NB4 (cell line): ENCODE measurements around the gene TMEM232.
"Not testable (repeated sequence)": the region's sequence is repeated elsewhere in the genome, so short reads cannot be mapped to it uniquely, and the experiment has no call there.

Experiments used
- DNase-seq: peaks from one replicate; pipeline ENCODE4 v3.0.0; 2010; ENCODE audit warnings: low read depth
- H3K4me3 ChIP-seq: one replicate; pipeline ENCODE4 v1.5.1; 2011; ENCODE audit warnings: mild to moderate bottlenecking, low read depth, low read length, moderate library complexity
- CTCF ChIP-seq: IDR thresholded peaks from one replicate; pipeline ENCODE4 v1.5.1; 2012; ENCODE audit warnings: low read depth, low read length
- MAX ChIP-seq: IDR thresholded peaks from 2 replicates; pipeline ENCODE4 v1.6.1; 2011; ENCODE audit warnings: low read depth, low read length
- MYC ChIP-seq: IDR thresholded peaks from 2 replicates; pipeline ENCODE4 v1.6.1; 2011; ENCODE audit warnings: low read depth, low read length
- POLR2A ChIP-seq: IDR thresholded peaks from 2 replicates; pipeline ENCODE4 v1.6.1; 2011; ENCODE audit warnings: mild to moderate bottlenecking; ENCODE audit not compliant: insufficient read length; ENCODE audit errors: extremely low read depth

Gene TMEM232

GRCh38 chr5:110681109-110681508, 45.4 kb downstream of the TMEM232 start:
- no peak overlapping the region for H3K4me3 ChIP-seq
- TF ChIP-seq CTCF (no peak), POLR2A (no peak), MYC (no peak), MAX (no peak)
- DNase-seq: no peak

DNA sequence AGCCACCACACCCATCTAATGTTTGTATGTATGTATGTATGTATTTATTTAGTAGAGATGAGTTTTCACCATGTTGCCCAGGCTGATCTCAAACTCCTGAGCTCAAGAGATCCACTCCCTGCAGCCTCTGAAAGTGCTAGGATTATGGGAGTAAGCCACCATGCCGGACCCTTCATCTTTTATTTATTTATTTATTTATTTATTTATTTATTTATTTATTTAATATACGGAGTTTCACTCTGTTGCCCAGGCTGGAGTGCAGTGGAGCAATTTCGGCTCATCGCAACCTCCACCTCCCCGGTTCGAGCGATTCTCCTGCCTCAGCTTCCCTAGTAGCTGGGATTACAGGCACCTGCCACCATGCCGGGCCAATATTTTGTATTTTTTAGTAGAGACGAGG, 49.9 kb downstream of the TMEM232 start:
- H3K4me3 ChIP-seq, DNase-seq: not testable (repeated sequence)

DNA sequence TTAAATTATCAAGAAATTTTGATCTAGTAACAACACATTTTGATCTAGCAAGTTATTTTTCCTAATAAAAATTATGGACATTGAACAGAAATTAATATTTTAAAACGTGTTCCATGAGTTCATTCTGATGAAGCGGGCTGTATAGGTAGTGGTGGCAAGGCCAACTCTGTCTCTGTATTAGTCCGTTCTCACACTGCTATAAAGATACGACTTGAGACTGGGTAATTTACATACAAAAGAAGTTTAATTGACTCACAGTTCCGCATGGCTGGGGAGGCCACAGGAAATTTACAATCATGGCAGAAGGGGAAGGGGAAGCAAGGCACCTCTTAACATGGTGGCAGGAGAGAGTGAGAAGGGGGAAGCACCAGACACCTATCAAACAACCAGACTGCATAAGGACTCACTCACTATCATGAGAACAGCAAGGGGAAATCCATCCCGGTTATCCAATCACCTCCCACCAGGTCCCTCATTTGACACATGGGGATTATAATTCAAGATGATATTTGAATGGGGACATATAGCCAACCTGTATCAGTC, 61.2 kb downstream of the TMEM232 start:
- H3K4me3 ChIP-seq: no peak overlapping the region

DNA sequence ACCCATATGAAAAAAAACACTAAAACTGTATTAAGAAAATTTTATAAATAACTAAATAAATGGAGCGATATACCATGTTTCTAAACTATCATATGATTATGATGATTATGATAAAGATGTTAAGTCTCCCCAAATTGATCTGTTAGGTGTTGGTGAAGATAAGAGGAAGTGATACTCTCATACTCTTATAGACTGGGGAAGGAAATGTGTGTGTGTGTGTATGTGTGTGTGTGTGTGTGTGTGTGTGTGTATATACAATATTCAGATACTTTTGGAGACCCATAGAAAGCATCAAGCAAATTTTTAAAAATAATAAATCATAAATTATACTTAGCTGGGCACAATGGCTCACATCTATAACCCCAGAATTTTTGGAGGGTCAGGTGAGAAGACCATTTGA, 62.9 kb downstream of the TMEM232 start:
- no peak overlapping the region for H3K4me3 ChIP-seq
- peak; percentile 14 for DNase-seq
- no peak for TF ChIP-seq CTCF

More for the DNA sequence above, 61.2 kb downstream of the TMEM232 start:
- TF ChIP-seq MAX: no peak
- no peak for TF ChIP-seq POLR2A
- TF ChIP-seq CTCF: no peak
- TF ChIP-seq MYC: no peak
- DNase-seq: no peak

GRCh38 chr5:110658006-110658405, 68.5 kb downstream of the TMEM232 start:
- H3K4me3 ChIP-seq: no peak overlapping the region
- TF ChIP-seq MYC (no peak), CTCF (no peak), MAX (no peak), POLR2A (no peak)
- no peak for DNase-seq

DNA sequence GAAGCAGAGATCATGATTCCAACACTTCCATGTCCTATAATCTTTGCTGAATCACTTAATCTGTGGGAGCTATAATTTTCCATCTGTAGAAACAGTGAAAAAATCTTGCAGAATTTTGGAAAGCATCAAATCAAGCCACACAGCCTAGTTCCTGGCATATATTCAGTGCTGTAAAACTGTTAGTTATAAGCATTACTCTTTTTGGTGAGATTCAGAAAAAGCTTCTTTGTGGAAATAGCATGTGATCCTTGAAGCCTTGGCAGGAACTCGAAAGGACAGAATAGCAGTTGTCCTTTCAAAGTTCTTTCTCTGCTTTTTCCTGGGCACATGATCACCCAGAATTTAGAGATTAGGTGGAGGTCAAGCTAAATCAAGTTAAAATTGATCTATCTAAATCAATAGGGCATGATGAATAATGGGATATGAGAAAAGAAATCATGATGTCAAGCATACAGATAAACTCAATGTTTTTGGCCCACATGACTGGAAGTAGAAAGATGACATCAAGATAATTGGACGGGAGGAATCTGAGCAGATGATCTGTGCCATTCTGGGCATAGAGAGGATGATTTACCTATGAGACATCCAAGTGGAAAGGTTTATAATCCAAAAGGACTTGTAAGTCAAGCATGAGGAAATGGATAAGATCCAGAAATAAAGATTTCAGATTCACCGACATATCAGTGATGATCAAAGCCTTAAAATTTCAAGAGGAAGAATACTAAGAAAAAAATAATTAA, 73.1 kb downstream of the TMEM232 start:
- TF ChIP-seq CTCF: no peak
- no peak for TF ChIP-seq MYC
- TF ChIP-seq MAX: no peak
- TF ChIP-seq POLR2A: no peak
- no peak overlapping the region for H3K4me3 ChIP-seq
- DNase-seq: no peak
